Mammary epithelial cell (primary cell): ENCODE data around the gene GSAP.

Source experiments
- CTCF ChIP-seq, 2 donors: IDR thresholded peaks in 1 of 2; conservative IDR thresholded peaks in 1 of 2; 2 replicates each; pipeline ENCODE4 v1.5.1; 2011 to 2012; ENCODE audit warnings: inconsistent platforms in 2 of 2, low read length in 2 of 2, mild to moderate bottlenecking in 2 of 2, control low read depth in 1 of 2, low read depth in 1 of 2; ENCODE audit not compliant: insufficient read depth in 1 of 2; ENCODE audit errors: extremely low read depth in 1 of 2
- EZH2 ChIP-seq: IDR thresholded peaks from 2 replicates; pipeline ENCODE4 v1.6.1; 2012; ENCODE audit warnings: low read length, inconsistent platforms, borderline replicate concordance

- TF ChIP-seq CTCF (conservative IDR thresholded peaks at IDR 0.05 in 1 of 2, IDR thresholded peaks at IDR 0.05 in 1 of 2; ENCODE audit: extremely low read depth in 1 of 2, insufficient read depth in 1 of 2, low read depth in 1 of 2, low read length in 2 of 2) (no peak), EZH2 (no peak)
These were observed 18.6 kb upstream of the GSAP start for GRCh38 chr7:77434570-77435275.
